HCT116 (cell line): ENCODE data around the gene P4HA1. TPM values are rescaled to one million over a fixed set of nuclear protein-coding genes. Genes with fewer than 3 reads are reported as not detected.

Experiments used
- ATAC-seq: fragments of 200-7000 bp; cut with Tn5 transposase; 2 replicates; pipeline ENCODE4 v1.9.1; 2020; ENCODE audit warnings: mild to moderate bottlenecking, moderate library complexity
- BruUV-seq: library from RNA; stranded (reverse); fragments of 400-500 nt; replicated peaks from 2 replicates; lab custom pipeline; 2021; lab: Mats Ljungman, UMichigan
- CTCF ChIA-PET: fragments of 300-600 bp; sonication (Branson Sonifier 250); formaldehyde crosslinking; loops from one replicate; lab custom pipeline; 2021; ENCODE audit warnings: antibody characterized with exemption; lab: Charles Lee
- POLR2A ChIA-PET: fragments of 300-600, 350-600 bp; sonication (Branson Sonifier 250); formaldehyde crosslinking; loops from one replicate; lab custom pipeline; 2021; ENCODE audit warnings: antibody characterized with exemption; lab: Charles Lee
- RAD21 ChIA-PET, 2 experiments: fragments of 300-600 bp; sonication (Branson Sonifier 250); formaldehyde crosslinking; loops; one replicate each; lab custom pipeline; 2023; ENCODE audit warnings: low total read pairs in 2 of 2; ENCODE audit not compliant: uncharacterized antibody in 2 of 2, unreplicated experiment in 2 of 2, low non-redundant PET in 1 of 2; lab: Charles Lee
- DNase-seq: peaks from one replicate; pipeline ENCODE4 v3.0.0-alpha.2; 2010; ENCODE audit warnings: low read depth, low spot score
- H2AFZ ChIP-seq: fragments of 200-600 bp; shearing (Covaris generic), sonication (generic); 2 replicates; pipeline ENCODE4 v1.6.1; 2017; ENCODE audit warnings: low read depth, mixed run types, mixed read lengths, antibody characterized with exemption, low read length; ENCODE audit not compliant: poor library complexity, severe bottlenecking
- H3K27ac ChIP-seq: 2 replicates; pipeline ENCODE4 v1.5.1; 2012; ENCODE audit warnings: low read depth, low read length
- H3K27me3 ChIP-seq: fragments of 200-600 bp; sonication (generic); 2 replicates; pipeline ENCODE4 v1.6.1; 2016; ENCODE audit warnings: mixed run types, low read length, mixed read lengths; ENCODE audit not compliant: insufficient read depth
- H3K36me3 ChIP-seq, 2 experiments: fragments of 200-500 bp in 1 of 2; fragments of 200-600 bp in 1 of 2; sonication (Bioruptor generic) in 1 of 2; sonication (generic) in 1 of 2; 2 replicates each; pipeline versions ENCODE4 v1.5.1 to v1.6.1; 2014 to 2016; ENCODE audit warnings: low read length in 2 of 2, inconsistent platforms in 1 of 2, mixed read lengths in 1 of 2, mixed run types in 1 of 2; ENCODE audit not compliant: insufficient read depth in 2 of 2, control insufficient read depth in 1 of 2
- H3K4me1 ChIP-seq, 2 experiments: fragments of 200-600 bp in 1 of 2; sonication (generic) in 1 of 2; 2 replicates each; pipeline versions ENCODE4 v1.5.1 to v1.6.1; 2012 to 2017; ENCODE audit warnings: low read length in 2 of 2, inconsistent platforms in 1 of 2, mild to moderate bottlenecking in 1 of 2, mixed read lengths in 1 of 2, mixed run types in 1 of 2, moderate library complexity in 1 of 2; ENCODE audit not compliant: insufficient read depth in 2 of 2, control insufficient read depth in 1 of 2
- H3K4me2 ChIP-seq: fragments of 200-600 bp; sonication (generic); 2 replicates; pipeline ENCODE4 v1.6.1; 2017; ENCODE audit warnings: mixed run types, low read length, mixed read lengths
- H3K4me3 ChIP-seq, 2 experiments: fragments of 200-600 bp in 1 of 2; sonication (generic) in 1 of 2; replicated peaks in 1 of 2; 2 replicates each; pipeline ENCODE4 v1.5.1; 2011 to 2016; ENCODE audit warnings: low read length in 2 of 2, control low read depth in 1 of 2, low read depth in 1 of 2, mild to moderate bottlenecking in 1 of 2, mixed read lengths in 1 of 2, mixed run types in 1 of 2
- H3K79me2 ChIP-seq: fragments of 200-600 bp; sonication (generic); 2 replicates; pipeline ENCODE4 v1.6.1; 2017; ENCODE audit warnings: mild to moderate bottlenecking, mixed run types, low read length, moderate library complexity, mixed read lengths; ENCODE audit not compliant: insufficient read depth
- H3K9ac ChIP-seq: fragments of 200-600 bp; sonication (generic); 2 replicates; pipeline ENCODE4 v1.6.1; 2016; ENCODE audit warnings: low read length, mixed read lengths
- H3K9me2 ChIP-seq: fragments of 200-600 bp; sonication (generic), shearing (Covaris generic); 2 replicates; pipeline ENCODE4 v1.6.1; 2017; ENCODE audit warnings: mixed run types, mild to moderate bottlenecking, moderate library complexity; ENCODE audit not compliant: insufficient read depth
- H3K9me3 ChIP-seq, 2 experiments: fragments of 200-500 bp in 1 of 2; fragments of 200-600 bp in 1 of 2; sonication (Bioruptor generic) in 1 of 2; sonication (generic) in 1 of 2; 2 replicates each; pipeline ENCODE4 v1.6.1; 2014 to 2017; ENCODE audit warnings: low read length in 2 of 2, mixed read lengths in 2 of 2, inconsistent platforms in 1 of 2, low read depth in 1 of 2, mild to moderate bottlenecking in 1 of 2, mixed run types in 1 of 2, moderate library complexity in 1 of 2; ENCODE audit not compliant: control insufficient read depth in 1 of 2, insufficient read depth in 1 of 2
- H4K20me1 ChIP-seq: fragments of 200-600 bp; sonication (generic), shearing (Covaris generic); 2 replicates; pipeline ENCODE4 v1.6.1; 2017; ENCODE audit warnings: mixed run types, mild to moderate bottlenecking, moderate library complexity; ENCODE audit not compliant: insufficient read depth
- CBX3 ChIP-seq: IDR thresholded peaks from 2 replicates; pipeline ENCODE4 v1.6.1; 2012; ENCODE audit warnings: low read depth
- CEBPB ChIP-seq: IDR thresholded peaks from 2 replicates; pipeline ENCODE4 v1.6.1; 2012; ENCODE audit warnings: low read depth
- EGR1 ChIP-seq: IDR thresholded peaks from 2 replicates; pipeline ENCODE4 v1.6.1; 2012; ENCODE audit warnings: low read depth
- FOSL1 ChIP-seq: IDR thresholded peaks from 2 replicates; pipeline ENCODE4 v1.6.1; 2012; ENCODE audit warnings: low read depth
- JUND ChIP-seq: IDR thresholded peaks from 2 replicates; pipeline ENCODE4 v1.6.1; 2012
- MAX ChIP-seq: IDR thresholded peaks from 2 replicates; pipeline ENCODE4 v1.6.1; 2012
- POLR2A ChIP-seq: IDR thresholded peaks from 2 replicates; pipeline ENCODE4 v1.7.0; 2011; ENCODE audit warnings: borderline replicate concordance; ENCODE audit not compliant: insufficient read depth, insufficient read length; ENCODE audit errors: extremely low read depth
- POLR2AphosphoS5 ChIP-seq: IDR thresholded peaks from 2 replicates; pipeline ENCODE4 v1.6.1; 2011; ENCODE audit warnings: mild to moderate bottlenecking, low read depth, low read length, moderate library complexity
- RAD21 ChIP-seq: IDR thresholded peaks from 2 replicates; pipeline ENCODE4 v1.6.1; 2012; ENCODE audit warnings: low read depth, mild to moderate bottlenecking
- SIN3A ChIP-seq: IDR thresholded peaks from 2 replicates; pipeline ENCODE4 v1.6.1; 2012; ENCODE audit warnings: low read depth
- SRF ChIP-seq: IDR thresholded peaks from 2 replicates; pipeline ENCODE4 v1.6.1; 2012; ENCODE audit warnings: low read depth
- TCF7L2 ChIP-seq: IDR thresholded peaks from 2 replicates; pipeline ENCODE4 v1.7.0; 2011; ENCODE audit warnings: borderline replicate concordance, inconsistent platforms; ENCODE audit not compliant: insufficient read depth, insufficient read length; ENCODE audit errors: extremely low read depth
- YY1 ChIP-seq: IDR thresholded peaks from 2 replicates; pipeline ENCODE4 v1.6.1; 2011; ENCODE audit warnings: low read length, low read depth, moderate library complexity, mild to moderate bottlenecking; ENCODE audit not compliant: insufficient replicate concordance; ENCODE audit errors: extremely low read depth
- ZBTB33 ChIP-seq: IDR thresholded peaks from 2 replicates; pipeline ENCODE4 v1.6.1; 2011; ENCODE audit warnings: mild to moderate bottlenecking, low read length, moderate library complexity; ENCODE audit not compliant: insufficient replicate concordance; ENCODE audit errors: extremely low read depth
- ZFX ChIP-seq: fragments of 450-650 bp; IDR thresholded peaks from 2 replicates; pipeline ENCODE4 v1.6.1; 2017
- ZNF274 ChIP-seq: fragments of 200-500 bp; sonication (Bioruptor generic); IDR thresholded peaks from 2 replicates; pipeline ENCODE4 v1.6.1; 2014; ENCODE audit warnings: mild to moderate bottlenecking, low read depth, low read length, inconsistent platforms
- intact Hi-C: fragments of 100-400 bp; cut with micrococcal nuclease; formaldehyde crosslinking; loops from 2 replicates; pipeline ENCODE4 v1.10.0; 2022
- total RNA-seq: library from RNA; stranded (reverse); gene quantifications from one replicate; pipeline ENCODE4 v1.2.1, GENCODE V29; 2021; ENCODE audit not compliant: unreplicated experiment
- TF ChIP-seq, protein P1 (sequence below): IDR thresholded peaks from 2 replicates; pipeline ENCODE4 v1.6.1; 2012

P4HA1 gene
- total RNA-seq, 1 experiment from 2014 or later, result 49.7 TPM

- DNase-seq (no peak), ATAC-seq (peak; percentile 20)
- Histone ChIP-seq H3K4me1 (peaks cover 13 to 23% of the 10 kb centered on the region in 2 experiments; a peak in 3 of 4 replicates), H3K27ac (peak overlapping the region; percentile 82), H3K4me3 (peak overlapping the region; percentile 81 to 91), H2AFZ (no peak overlapping the region), H3K36me3 (no peaks in the 10 kb centered on the region), H3K79me2 (peaks cover 53% of the 10 kb centered on the region), H3K9ac (peak overlapping the region; percentile 86), H3K9me2 (no peaks in the 10 kb centered on the region), H3K9me3 (no peaks in the 10 kb centered on the region), H3K4me2 (peak overlapping the region; percentile 93), H3K27me3 (no peaks in the 10 kb centered on the region), H4K20me1 (no peaks in the 10 kb centered on the region; the same call in 1 of the 2 replicates)
- BruUV-seq, result no TSS peak
- ChIA-PET RAD21 (no interaction called here), CTCF (interaction anchor here (0.7 to 1.7 kb wide), 3 partner anchors 9 to 1200 kb away, joined by 3 to 13 read pairs (median 3); no protein-coding TSS in a partner anchor), POLR2A (interaction anchor here (0.9 to 2.0 kb wide), 4 partner anchors 12 to 72 kb away, joined by 3 to 27 read pairs (median 4); partner anchors contain the start of genes ECD, FAM149B1 and NUDT13)
- TF ChIP-seq SRF, result no peak
- TF ChIP-seq ZNF274, result no peak
- no peak for TF ChIP-seq TCF7L2
- no peak for TF ChIP-seq YY1
- TF ChIP-seq ZFX, result no peak
- no peak for TF ChIP-seq CBX3
- no peak for TF ChIP-seq MAX
- no peak for TF ChIP-seq CEBPB
- no peak for TF ChIP-seq POLR2AphosphoS5
- TF ChIP-seq JUND, result no peak
- intact Hi-C loops, result no loop called here
Measured at GRCh38 chr10:73096041-73096448, 621 bp downstream of the P4HA1 start.

DNA sequence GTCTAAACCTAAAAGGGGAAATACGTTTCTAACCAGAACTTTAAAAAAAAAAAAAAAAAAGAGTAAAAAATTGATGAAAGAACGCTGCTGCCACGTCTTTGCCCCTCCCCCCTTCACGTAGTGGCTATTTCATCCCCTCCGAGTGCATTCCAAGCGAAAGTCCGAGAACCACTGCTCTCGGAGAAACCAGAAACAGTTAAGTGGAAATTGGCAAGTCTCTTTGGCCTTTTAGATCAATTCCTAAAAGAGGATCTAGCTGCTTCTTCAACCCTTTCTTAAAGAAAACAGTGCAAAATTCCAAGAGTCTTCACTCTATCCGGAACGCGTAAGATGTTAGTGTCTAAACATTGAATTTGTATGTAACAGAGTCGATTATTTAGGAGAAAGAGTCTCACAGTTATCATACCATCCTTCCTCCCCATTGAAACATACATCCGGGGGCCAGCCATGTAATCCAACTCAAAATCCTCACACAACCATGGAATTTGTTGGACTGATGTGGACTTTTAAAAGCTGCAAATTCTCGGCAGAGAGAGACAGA, 1.1 kb downstream of the P4HA1 start:
- peak overlapping the region; percentile 81 to 91 for H3K4me3 ChIP-seq
- intact Hi-C loops, result no loop called here
- peak overlapping the region; percentile 82 for H3K27ac ChIP-seq
- ChIA-PET POLR2A (interaction anchor here (0.7 to 2.0 kb wide), 6 partner anchors 12 to 73 kb away, joined by 3 to 27 read pairs (median 3); partner anchors contain the start of genes ECD, FAM149B1 and NUDT13), RAD21 (no interaction called here), CTCF (interaction anchor here (0.7 to 1.7 kb wide), 2 partner anchors 63 to 1199 kb away, joined by 3 to 13 read pairs; no protein-coding TSS in a partner anchor)
- no TSS peak for BruUV-seq
- no peaks in the 10 kb centered on the region for H3K9me3 ChIP-seq
- peaks cover 13 to 23% of the 10 kb centered on the region in 2 experiments; a peak in 3 of 4 replicates for H3K4me1 ChIP-seq
- H3K9me2 ChIP-seq, result no peaks in the 10 kb centered on the region
- ATAC-seq (no peak), DNase-seq (no peak)
- peak overlapping the region; percentile 86 for H3K9ac ChIP-seq
- no peaks in the 10 kb centered on the region for H3K27me3 ChIP-seq
- peaks cover 58% of the 10 kb centered on the region for H3K79me2 ChIP-seq
- H3K4me2 ChIP-seq, result peak overlapping the region; percentile 93
- H3K36me3 ChIP-seq, result no peaks in the 10 kb centered on the region
- no peaks in the 10 kb centered on the region; the same call in 1 of the 2 replicates for H4K20me1 ChIP-seq
- TF ChIP-seq JUND (no peak), SIN3A (no peak), TCF7L2 (no peak), RAD21 (no peak), POLR2AphosphoS5 (0 out of 2 replicates have a peak, but pooled peaks have one; percentile 24), EGR1 (no peak), ZBTB33 (no peak), ZNF274 (no peak), SRF (no peak), MAX (no peak), FOSL1 (no peak), CEBPB (no peak), YY1 (no peak), CBX3 (no peak), ZFX (no peak), POLR2A (peak; percentile 24)
- TF ChIP-seq, protein P1, sequence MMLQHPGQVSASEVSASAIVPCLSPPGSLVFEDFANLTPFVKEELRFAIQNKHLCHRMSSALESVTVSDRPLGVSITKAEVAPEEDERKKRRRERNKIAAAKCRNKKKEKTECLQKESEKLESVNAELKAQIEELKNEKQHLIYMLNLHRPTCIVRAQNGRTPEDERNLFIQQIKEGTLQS, result no peak
- TF ChIP-seq, all 23 proteins: peak for 2
- H2AFZ ChIP-seq, result no peak overlapping the region
